HG03025 (cell line): ENCODE measurements around the gene S100A10.

Experiments
- ATAC-seq: cut with Tn5 transposase; IDR thresholded peaks from one replicate; pipeline ENCODE4 v1.9.1; 2021; ENCODE audit warnings: mild to moderate bottlenecking, moderate library complexity; ENCODE audit not compliant: unreplicated experiment, low FRiP score

S100A10 gene

DNA sequence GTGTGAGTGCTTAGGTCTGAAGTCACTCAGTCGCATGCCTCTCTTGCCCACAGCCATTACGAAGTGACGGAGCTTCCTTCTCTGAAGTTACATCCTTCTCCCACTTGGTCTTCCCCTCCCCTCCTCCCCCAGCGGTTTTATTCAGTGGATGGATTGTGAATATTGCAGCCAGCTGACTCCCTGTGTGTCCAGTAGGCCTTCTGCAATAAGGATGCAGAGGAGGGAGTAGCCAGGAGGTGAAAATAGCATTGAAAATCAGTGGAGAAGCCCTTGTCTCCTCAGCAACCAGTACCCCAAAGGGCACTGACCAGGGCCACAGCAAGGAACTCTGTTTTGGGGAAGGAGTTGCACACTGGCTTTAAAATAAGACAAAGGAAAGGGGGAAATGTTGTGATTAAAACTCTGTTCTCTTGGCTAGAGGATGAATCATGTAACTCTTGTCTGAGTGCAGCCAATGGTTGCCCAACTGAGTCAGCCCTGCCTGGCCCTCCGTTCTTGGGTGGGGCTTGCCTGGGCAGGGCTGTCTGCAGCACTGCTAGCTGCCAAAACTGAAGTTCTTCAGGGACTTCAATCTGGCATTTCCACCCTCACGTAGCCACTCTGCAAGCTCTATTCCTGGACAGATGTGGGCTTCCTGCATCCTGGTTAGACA, 4.3 kb downstream of the S100A10 start:
- no peak for ATAC-seq

- no peak for ATAC-seq
These were observed 5.2 kb downstream of the S100A10 start for GRCh38 chr1:151988405-151988923.

DNA sequence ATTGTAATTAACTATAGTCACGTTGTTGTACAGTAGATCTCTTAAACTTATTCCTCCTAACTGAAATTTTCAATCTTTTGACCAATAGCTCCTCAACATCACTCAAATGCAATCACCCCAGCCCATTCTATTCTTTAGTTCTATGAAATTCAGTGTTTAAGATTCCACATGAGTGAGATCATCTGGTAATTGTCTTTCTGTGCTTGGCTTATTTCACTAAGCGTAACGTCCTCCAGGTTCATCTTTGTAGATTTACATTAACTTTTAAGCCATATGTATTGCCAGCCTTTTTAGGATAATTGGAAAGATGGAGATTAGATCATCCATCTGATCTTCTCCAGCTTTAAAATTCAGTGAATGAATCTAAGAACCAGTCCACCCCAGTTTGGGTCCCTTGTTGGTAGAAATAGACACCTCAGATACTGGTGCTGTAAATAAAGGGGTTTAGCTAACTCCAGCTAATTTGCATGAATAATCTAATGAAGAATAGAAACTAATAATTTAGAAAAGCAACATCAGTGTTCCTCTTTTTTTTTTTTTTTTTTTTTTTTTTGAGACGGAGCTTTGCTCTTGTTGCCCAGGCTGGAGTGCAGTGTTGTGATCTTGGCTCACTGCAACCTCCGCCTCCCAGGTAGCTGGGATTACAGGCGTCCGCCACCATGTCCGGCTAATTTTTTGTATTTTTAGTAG, 7.0 kb downstream of the S100A10 start:
- ATAC-seq: no peak

DNA sequence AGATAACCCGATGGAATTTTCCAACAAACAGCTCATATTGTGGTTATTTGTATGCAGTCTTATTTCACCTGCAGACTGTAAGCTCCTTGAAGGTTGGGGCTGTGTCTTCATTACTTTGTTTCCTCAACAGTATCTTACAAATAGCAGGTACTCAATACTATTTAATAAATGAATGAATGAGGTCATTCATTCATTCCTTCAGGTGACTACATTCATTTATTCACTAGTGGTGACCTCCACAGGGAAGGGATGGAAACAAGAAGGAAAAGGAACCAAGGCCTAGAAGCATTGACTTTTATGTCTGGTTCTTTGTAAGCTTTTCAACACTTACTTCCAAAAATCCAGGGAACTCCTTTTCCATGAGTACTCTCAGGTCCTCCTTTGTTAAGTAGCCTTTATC, 7.9 kb downstream of the S100A10 start:
- no peak for ATAC-seq

DNA sequence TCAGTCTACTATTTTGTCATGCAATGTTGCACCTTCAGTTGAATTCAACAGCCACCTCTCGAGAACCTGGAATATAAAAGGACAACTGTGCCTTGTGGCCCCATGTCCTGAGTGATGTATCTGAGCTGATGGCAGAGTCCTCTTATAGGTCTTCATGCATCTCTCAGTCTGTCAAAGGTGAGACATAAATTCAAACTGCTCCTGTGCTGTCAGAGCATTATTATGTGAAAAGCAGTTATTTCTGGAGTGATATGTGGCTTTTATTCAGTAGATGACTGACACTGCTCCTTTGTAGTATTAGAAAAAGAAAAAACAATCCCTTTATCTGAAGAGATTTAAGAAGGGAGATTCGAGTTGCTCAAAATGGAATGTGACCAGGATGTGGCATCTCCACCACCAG, 8.4 kb downstream of the S100A10 start:
- ATAC-seq: no peak

DNA sequence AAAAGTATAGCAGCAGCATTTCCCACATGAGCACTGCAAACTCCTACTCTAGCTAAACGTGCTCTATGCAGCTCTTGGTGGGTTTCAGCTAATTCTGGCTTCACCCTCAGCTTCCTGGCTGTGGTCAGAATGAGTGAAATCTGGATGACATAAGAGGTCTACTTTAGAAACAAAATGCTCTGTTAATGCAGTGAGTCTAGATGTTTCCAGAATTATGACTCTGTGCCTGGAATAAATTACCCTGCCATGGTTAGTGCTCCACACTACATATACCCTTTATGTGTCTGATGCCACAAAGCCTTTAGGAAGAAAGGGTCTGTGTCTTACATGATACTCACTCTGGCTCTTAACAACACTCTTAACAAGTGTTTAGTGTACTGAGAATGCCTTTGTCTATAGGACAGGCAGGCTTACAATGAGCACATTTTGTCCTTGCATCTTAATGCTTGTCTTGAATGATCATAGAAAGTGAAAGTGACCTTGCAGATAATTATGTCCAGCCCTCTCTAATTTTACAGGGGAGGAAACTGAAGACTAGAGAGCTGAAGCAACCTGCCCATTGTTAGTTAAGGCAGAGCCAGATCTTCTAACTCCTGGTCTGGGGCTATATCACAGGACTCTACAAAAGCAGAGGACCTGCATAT, 9.2 kb downstream of the S100A10 start:
- ATAC-seq: no peak

- no peak for ATAC-seq
These were observed 11.2 kb downstream of the S100A10 start for GRCh38 chr1:151982300-151983005.

DNA sequence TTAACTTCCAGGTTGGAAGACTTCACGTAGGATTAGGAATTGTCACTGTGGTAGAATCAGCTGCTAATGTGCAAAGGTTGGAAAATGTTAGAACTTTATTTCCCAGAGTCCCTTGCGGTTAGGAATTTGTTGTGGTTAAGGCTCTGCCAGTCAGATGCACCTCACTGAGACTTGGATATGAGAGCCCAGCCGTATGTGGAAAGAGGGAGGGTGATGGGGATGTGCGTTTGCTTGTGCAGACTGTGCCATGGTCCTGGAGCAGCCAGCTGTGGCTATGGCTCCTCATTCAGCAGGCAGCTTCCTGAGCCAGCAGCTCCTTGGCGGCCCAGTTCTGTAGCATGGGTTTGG, 12.5 kb downstream of the S100A10 start:
- no peak for ATAC-seq

DNA sequence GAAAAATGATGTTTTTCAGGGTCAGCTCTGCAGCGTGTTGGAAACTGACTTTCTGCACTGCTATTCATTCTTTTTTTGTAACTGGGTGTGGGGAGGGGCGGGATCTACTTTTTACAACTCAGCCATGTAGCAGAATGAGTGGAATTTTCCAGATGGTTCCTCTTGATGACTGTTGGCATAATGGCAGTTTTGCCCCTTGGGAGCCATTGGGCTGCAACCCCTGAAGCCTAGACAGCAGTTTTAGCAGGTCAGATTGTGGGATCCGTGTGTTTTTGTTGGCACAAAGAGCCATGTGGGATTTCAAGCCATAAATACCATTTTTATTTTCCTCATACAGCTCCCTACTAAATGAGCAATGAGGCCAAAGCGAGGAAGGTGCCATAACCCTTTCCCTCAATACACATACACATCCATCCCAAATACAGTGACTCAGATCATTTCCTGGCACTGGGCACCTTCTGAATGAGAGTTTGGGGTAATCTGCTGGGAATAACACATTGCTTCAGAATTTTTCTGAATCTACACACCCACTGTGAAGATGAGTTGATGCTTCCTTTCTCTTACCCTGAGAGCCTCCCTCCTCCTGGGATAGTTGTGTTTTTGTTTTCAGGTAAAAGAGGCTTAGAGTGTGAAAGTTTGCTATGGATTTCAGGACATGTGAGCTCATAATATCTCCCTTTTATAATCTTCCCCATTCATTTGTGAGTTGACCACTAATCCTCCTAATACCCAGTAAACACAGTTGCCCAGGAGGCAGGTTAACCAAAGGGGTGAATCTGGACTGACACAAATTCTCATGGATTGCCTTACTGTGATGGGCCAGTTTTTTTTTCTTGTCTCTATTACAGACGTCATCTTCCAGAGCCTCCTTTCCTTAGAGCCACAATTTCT, 13.1 kb downstream of the S100A10 start:
- ATAC-seq: no peak

- ATAC-seq: no peak
These were observed 14.7 kb downstream of the S100A10 start for GRCh38 chr1:151978922-151979321.

DNA sequence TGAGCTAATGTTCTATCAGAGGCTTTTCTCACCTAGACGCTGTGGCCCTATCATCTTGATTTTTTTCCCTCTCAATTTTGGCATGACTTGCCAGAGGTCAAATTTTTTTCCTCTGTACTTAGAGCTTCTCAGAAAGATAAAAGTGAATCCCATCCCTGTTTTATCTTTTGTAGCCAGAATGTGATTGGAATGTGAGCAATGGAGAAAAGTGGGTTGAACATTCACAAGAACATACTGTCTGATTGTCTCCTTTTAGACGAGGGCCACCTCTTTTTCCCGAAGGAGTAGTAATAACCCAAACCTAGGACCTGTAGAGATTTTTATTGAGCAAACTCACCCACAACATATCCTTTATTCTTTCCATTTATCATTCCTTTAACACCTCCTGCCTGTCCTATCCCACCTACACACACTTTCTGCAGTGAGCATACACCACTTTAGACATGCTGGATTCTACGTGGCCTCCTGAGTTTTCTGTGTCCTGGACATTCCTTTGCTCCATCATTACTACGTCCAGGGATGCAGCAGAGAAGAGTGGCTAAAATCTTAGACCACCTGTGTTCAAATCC, 15.9 kb downstream of the S100A10 start:
- no peak for ATAC-seq

- no peak for ATAC-seq
These were observed 16.8 kb downstream of the S100A10 start for GRCh38 chr1:151976858-151977257.

DNA sequence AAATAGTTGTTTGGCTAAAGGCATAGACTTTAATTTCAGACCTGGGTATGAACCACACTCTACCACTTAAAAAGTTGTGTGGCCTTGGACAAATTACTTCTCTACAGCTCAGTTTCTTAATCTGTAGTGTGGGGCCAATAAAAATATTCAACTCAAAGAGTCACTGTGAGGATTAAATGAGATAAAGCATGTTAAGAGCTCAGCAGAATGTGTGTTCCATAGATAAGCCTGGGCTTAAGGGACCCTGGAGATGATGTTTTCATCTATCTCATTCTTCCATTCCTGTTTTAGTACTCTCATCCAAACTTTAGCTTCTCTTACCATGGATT, 17.7 kb downstream of the S100A10 start:
- ATAC-seq: no peak

GRCh38 chr1:151975311-151976014, 18.2 kb downstream of the S100A10 start:
- ATAC-seq: no peak

- no peak for ATAC-seq
These were observed 21.0 kb downstream of the S100A10 start for GRCh38 chr1:151972542-151973248.

DNA sequence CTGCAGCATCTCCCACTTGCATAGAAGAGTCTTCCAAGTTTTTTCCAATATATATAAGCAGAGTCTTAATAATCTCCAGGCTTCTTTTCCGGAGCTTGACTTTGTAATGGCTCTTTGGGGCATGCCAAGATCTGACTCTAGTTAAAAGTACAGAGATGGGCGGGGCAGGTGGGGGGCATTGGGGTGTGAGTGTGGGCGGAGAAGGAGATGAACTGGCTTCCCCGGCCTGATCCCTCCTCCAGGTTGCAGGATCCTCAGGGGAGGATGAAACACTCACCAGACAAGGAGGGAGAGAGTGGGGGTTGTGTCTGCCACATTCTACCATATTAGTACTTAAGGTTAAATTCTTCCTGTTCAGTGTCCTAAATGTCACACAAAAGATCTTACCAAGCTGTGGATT, 23.0 kb downstream of the S100A10 start:
- ATAC-seq: no peak

GRCh38 chr1:151970128-151970527, 23.5 kb downstream of the S100A10 start:
- no peak for ATAC-seq

DNA sequence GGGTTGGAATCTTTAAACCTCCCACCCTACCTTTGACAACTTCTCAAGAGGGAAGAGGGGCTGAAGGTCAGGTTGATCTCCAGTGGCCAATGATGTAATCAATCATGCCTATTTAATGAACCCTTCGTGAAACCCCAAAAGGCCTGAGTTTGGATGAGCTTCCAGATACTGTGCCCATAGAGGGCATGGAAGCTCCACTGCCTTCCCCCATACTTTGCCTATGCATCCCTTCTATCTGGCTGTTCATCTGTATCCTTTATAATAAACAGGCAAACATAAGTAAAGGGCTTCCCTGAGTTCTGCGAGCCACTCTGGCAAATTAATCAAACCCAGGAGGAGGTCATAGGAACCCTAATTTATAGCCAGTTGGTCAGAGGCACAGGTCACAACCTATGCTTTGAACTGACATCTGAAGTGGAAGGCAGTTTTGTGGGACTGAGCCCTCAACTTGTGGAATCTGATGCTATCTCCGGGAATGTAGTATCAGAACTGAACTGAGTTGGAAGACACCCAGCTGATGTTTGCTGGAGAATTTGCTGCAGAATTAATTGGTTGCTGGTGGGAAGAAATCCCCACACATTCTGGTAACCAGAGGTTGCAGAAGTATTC, 24.8 kb downstream of the S100A10 start:
- no peak for ATAC-seq
